SK-N-SH (cell line): Measurements from ENCODE around the gene LRTM2. TPM values are rescaled to one million over a fixed set of nuclear protein-coding genes. Genes with fewer than 3 reads are reported as not detected.

ENCODE experiments used
- CTCF ChIA-PET: fragments of 300-600, 350-600 bp; formaldehyde crosslinking; extraction: SDS; loops from one replicate; lab custom pipeline; 2021; lab: Yijun Ruan, JAX
- POLR2A ChIA-PET: fragments of 350-600 bp; sonication (Branson Sonifier 250); formaldehyde crosslinking; extraction: SDS; loops from one replicate; lab custom pipeline; 2020; ENCODE audit warnings: antibody characterized with exemption, inconsistent platforms; lab: Yijun Ruan, JAX
- DNase-seq: peaks from one replicate; pipeline ENCODE4 v3.0.0; 2012
- H2AFZ ChIP-seq: fragments of 200-600 bp; sonication (generic); 2 replicates; pipeline ENCODE4 v1.8.1; 2016; ENCODE audit warnings: antibody characterized with exemption, mild to moderate bottlenecking, low read depth
- H3F3A ChIP-seq: fragments of 200-600 bp; sonication (generic); replicated peaks from 2 replicates; pipeline ENCODE3; 2016; ENCODE audit warnings: antibody characterized with exemption, mild to moderate bottlenecking; ENCODE audit not compliant: insufficient read depth
- H3K27ac ChIP-seq, 2 experiments: fragments of 200-500 bp in 1 of 2; fragments of 200-600 bp in 1 of 2; sonication (Bioruptor generic) in 1 of 2; sonication (generic), shearing (Covaris generic) in 1 of 2; 2 replicates each; pipeline versions ENCODE4 v1.5.1 to v1.6.1; 2014 to 2016; ENCODE audit warnings: low read depth in 2 of 2, inconsistent platforms in 1 of 2, low read length in 1 of 2, mild to moderate bottlenecking in 1 of 2, mixed read lengths in 1 of 2
- H3K27me3 ChIP-seq: fragments of 200-600 bp; sonication (generic), shearing (Covaris generic); 2 replicates; pipeline ENCODE4 v1.6.1; 2016; ENCODE audit warnings: mixed run types; ENCODE audit not compliant: insufficient read depth
- H3K36me3 ChIP-seq, 2 experiments: fragments of 200-500 bp in 1 of 2; fragments of 200-600 bp in 1 of 2; sonication (Bioruptor generic) in 1 of 2; sonication (generic) in 1 of 2; replicated peaks in 1 of 2; 2 replicates each; pipeline versions ENCODE3 to v1.5.1; 2014 to 2016; ENCODE audit warnings: low read length in 1 of 2, mild to moderate bottlenecking in 1 of 2; ENCODE audit not compliant: insufficient read depth in 2 of 2, control insufficient read depth in 1 of 2
- H3K4me1 ChIP-seq, 2 experiments: fragments of 200-500 bp in 1 of 2; fragments of 200-600 bp in 1 of 2; sonication (Bioruptor generic) in 1 of 2; sonication (generic), shearing (Covaris generic) in 1 of 2; 2 replicates each; pipeline versions ENCODE4 v1.5.1 to v1.6.1; 2014 to 2016; ENCODE audit warnings: low read depth in 1 of 2, low read length in 1 of 2, mixed run types in 1 of 2; ENCODE audit not compliant: insufficient read depth in 2 of 2, control insufficient read depth in 1 of 2
- H3K4me2 ChIP-seq: fragments of 200-600 bp; sonication (generic), shearing (Covaris generic); 2 replicates; pipeline ENCODE4 v1.6.1; 2017; ENCODE audit warnings: mixed run types
- H3K4me3 ChIP-seq, 2 experiments: fragments of 200-500 bp in 1 of 2; fragments of 200-600 bp in 1 of 2; sonication (Bioruptor generic) in 1 of 2; sonication (generic), shearing (Covaris generic) in 1 of 2; 2 replicates each; pipeline versions ENCODE4 v1.5.1 to v1.8.1; 2014 to 2016; ENCODE audit warnings: low read depth in 2 of 2, inconsistent platforms in 1 of 2, low read length in 1 of 2, mild to moderate bottlenecking in 1 of 2, mixed read lengths in 1 of 2, moderate library complexity in 1 of 2
- H3K79me2 ChIP-seq: fragments of 200-600 bp; sonication (generic); 2 replicates; pipeline ENCODE4 v1.8.1; 2017; ENCODE audit warnings: mild to moderate bottlenecking; ENCODE audit not compliant: insufficient read depth
- H3K9ac ChIP-seq: fragments of 200-600 bp; sonication (generic); 2 replicates; pipeline ENCODE4 v1.6.1; 2017; ENCODE audit warnings: mixed run types
- H3K9me2 ChIP-seq: fragments of 200-600 bp; sonication (generic); 2 replicates; pipeline ENCODE4 v1.6.1; 2017; ENCODE audit warnings: mixed run types
- H3K9me3 ChIP-seq: fragments of 200-600 bp; sonication (generic); 2 replicates; pipeline ENCODE4 v1.6.1; 2017; ENCODE audit warnings: mixed run types, mild to moderate bottlenecking, moderate library complexity
- H4K20me1 ChIP-seq: fragments of 200-600 bp; sonication (generic); 2 replicates; pipeline ENCODE4 v1.6.1; 2017; ENCODE audit warnings: mild to moderate bottlenecking, mixed run types; ENCODE audit not compliant: insufficient read depth
- CHD2 ChIP-seq: fragments of 150-350 bp; IDR thresholded peaks from 2 replicates; pipeline ENCODE4 v1.6.1; 2018; ENCODE audit warnings: low read length; ENCODE audit not compliant: partially characterized antibody
- FOXJ3 ChIP-seq: sonication (generic); formaldehyde crosslinking; IDR thresholded peaks from 2 replicates; pipeline ENCODE4 v1.5.1; 2020; ENCODE audit warnings: mild to moderate bottlenecking, missing genetic modification reagents
- GABPA ChIP-seq: IDR thresholded peaks from 2 replicates; pipeline ENCODE4 v1.4.0; 2012; ENCODE audit warnings: low read depth, mild to moderate bottlenecking
- MEF2A ChIP-seq: IDR thresholded peaks from 2 replicates; pipeline ENCODE4 v1.4.0; 2012; ENCODE audit warnings: low read depth, borderline replicate concordance
- NFIC ChIP-seq: IDR thresholded peaks from 2 replicates; pipeline ENCODE4 v1.4.0; 2012; ENCODE audit warnings: borderline replicate concordance
- NRF1 ChIP-seq: IDR thresholded peaks from 2 replicates; pipeline ENCODE4 v1.6.1; 2012; ENCODE audit warnings: low read depth, mild to moderate bottlenecking, low read length
- POLR2AphosphoS5 ChIP-seq: IDR thresholded peaks from 2 replicates; pipeline ENCODE4 v1.6.1; 2012; ENCODE audit warnings: low read depth, low read length
- RAD21 ChIP-seq: IDR thresholded peaks from 2 replicates; pipeline ENCODE4 v1.6.1; 2012; ENCODE audit warnings: mild to moderate bottlenecking, low read length
- RCOR1 ChIP-seq: fragments of 150-350 bp; IDR thresholded peaks from 2 replicates; pipeline ENCODE4 v1.6.1; 2017; ENCODE audit warnings: antibody characterized with exemption, low read length
- RFX5 ChIP-seq: IDR thresholded peaks from 2 replicates; pipeline ENCODE4 v1.6.1; 2012; ENCODE audit warnings: mild to moderate bottlenecking, improper control_type of control experiment, low read length
- RXRA ChIP-seq: IDR thresholded peaks from 2 replicates; pipeline ENCODE4 v1.4.0; 2012; ENCODE audit warnings: low read depth, mild to moderate bottlenecking, borderline replicate concordance
- SIN3A ChIP-seq: IDR thresholded peaks from 2 replicates; pipeline ENCODE4 v1.6.1; 2012; ENCODE audit warnings: low read depth, mild to moderate bottlenecking, low read length, moderate library complexity, borderline replicate concordance
- SMC3 ChIP-seq: IDR thresholded peaks from 2 replicates; pipeline ENCODE4 v1.6.1; 2012; ENCODE audit warnings: low read depth, low read length, improper control_type of control experiment
- TAF1 ChIP-seq: IDR thresholded peaks from 2 replicates; pipeline ENCODE4 v1.6.1; 2012; ENCODE audit warnings: low read depth, mild to moderate bottlenecking, low read length, moderate library complexity, borderline replicate concordance
- TEAD4 ChIP-seq: IDR thresholded peaks from 2 replicates; pipeline ENCODE4 v1.4.0; 2012; ENCODE audit warnings: mild to moderate bottlenecking, borderline replicate concordance; ENCODE audit not compliant: insufficient read depth
- WGBS: methylation state at CpG from one replicate; pipeline ENCODE4 v1.1.6; 2017; ENCODE audit warnings: low lambda C conversion rate; 5-methylcytosine and 5-hydroxymethylcytosine counted together
- polyA plus RNA-seq, 3 experiments: library from polyadenylated mRNA; depleted of rRNA; stranded (reverse); fragments of >200 nt; gene quantifications; 2 replicates each; pipeline ENCODE4 v1.2.3, GENCODE V29; 2012
- TF ChIP-seq, protein P1 (sequence below): IDR thresholded peaks from 2 replicates; pipeline ENCODE4 v1.4.0; 2012; ENCODE audit warnings: low read depth, borderline replicate concordance
- TF ChIP-seq, protein P2 (sequence below): fragments of 150-350 bp; IDR thresholded peaks from 2 replicates; pipeline ENCODE4 v1.6.1; 2017; ENCODE audit warnings: antibody characterized with exemption, low read length, low read depth, borderline replicate concordance
- TF ChIP-seq, protein P3 (sequence below): fragments of 150-350 bp; IDR thresholded peaks from 2 replicates; pipeline ENCODE4 v1.6.1; 2016; ENCODE audit warnings: mild to moderate bottlenecking, low read depth, low read length

Gene LRTM2
- polyA plus RNA-seq, 1 of the 3 experiments (the other 2 are of a cell fraction): not detected

DNA sequence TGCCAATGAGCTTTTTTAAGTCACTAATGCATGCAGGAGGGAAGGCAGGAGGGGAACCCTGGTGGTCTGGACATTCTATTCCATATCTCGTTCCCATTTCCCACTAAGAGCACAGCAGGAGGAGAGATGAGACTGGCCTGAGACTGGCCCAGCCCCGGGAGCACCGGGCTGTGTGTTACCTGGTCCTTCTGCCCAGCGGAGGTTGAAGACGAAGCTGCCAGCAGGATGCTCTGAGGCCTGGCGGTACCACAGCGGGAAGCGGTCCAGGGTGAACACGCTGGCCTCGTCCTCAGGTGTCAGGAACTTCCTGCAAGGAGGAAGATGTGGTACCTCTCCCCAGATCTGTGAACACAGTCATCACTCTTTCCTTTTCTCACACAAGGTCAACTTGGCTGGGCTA, 23.9 kb downstream of the LRTM2 start:
- no peak for DNase-seq
- POLR2A ChIA-PET: no interaction called here
- H3K4me1 ChIP-seq: peaks cover 5 to 41% of the 10 kb centered on the region in 2 experiments; a peak in 2 of 4 replicates
- no peaks in the 10 kb centered on the region for H3K79me2 ChIP-seq
- CTCF ChIA-PET: interaction anchor here (1.4 to 2.3 kb wide), 2 partner anchors 53 to 96 kb away, joined by 3 to 5 read pairs; no protein-coding TSS in a partner anchor
- H3K9me3 ChIP-seq: no peaks in the 10 kb centered on the region
- no peak overlapping the region for H3K27ac ChIP-seq
- H3K4me2 ChIP-seq: no peak overlapping the region
- no peak overlapping the region for H3K4me3 ChIP-seq
- no peaks in the 10 kb centered on the region for H3F3A ChIP-seq
- no peak overlapping the region for H3K9ac ChIP-seq
- H3K27me3 ChIP-seq: peaks cover 20% of the 10 kb centered on the region
- no peaks in the 10 kb centered on the region for H4K20me1 ChIP-seq
- 14% methylated on average over 1 of the region's 10 CpGs for WGBS
- no peak overlapping the region for H2AFZ ChIP-seq
- no peaks in the 10 kb centered on the region for H3K36me3 ChIP-seq
- H3K9me2 ChIP-seq: no peaks in the 10 kb centered on the region
- no peak for TF ChIP-seq FOXJ3 (CRISPR knock-in tag)
- TF ChIP-seq TAF1: no peak
- TF ChIP-seq MEF2A: no peak
- no peak for TF ChIP-seq SIN3A
- no peak for TF ChIP-seq NRF1
- no peak for TF ChIP-seq NFIC
- TF ChIP-seq TEAD4: no peak
- no peak for TF ChIP-seq CHD2
- TF ChIP-seq, protein P1, sequence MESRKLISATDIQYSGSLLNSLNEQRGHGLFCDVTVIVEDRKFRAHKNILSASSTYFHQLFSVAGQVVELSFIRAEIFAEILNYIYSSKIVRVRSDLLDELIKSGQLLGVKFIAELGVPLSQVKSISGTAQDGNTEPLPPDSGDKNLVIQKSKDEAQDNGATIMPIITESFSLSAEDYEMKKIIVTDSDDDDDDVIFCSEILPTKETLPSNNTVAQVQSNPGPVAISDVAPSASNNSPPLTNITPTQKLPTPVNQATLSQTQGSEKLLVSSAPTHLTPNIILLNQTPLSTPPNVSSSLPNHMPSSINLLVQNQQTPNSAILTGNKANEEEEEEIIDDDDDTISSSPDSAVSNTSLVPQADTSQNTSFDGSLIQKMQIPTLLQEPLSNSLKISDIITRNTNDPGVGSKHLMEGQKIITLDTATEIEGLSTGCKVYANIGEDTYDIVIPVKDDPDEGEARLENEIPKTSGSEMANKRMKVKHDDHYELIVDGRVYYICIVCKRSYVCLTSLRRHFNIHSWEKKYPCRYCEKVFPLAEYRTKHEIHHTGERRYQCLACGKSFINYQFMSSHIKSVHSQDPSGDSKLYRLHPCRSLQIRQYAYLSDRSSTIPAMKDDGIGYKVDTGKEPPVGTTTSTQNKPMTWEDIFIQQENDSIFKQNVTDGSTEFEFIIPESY: no peak
- TF ChIP-seq GABPA: no peak
- no peak for TF ChIP-seq RCOR1
- no peak for TF ChIP-seq RAD21
- TF ChIP-seq SMC3: no peak
- TF ChIP-seq, protein P2, sequence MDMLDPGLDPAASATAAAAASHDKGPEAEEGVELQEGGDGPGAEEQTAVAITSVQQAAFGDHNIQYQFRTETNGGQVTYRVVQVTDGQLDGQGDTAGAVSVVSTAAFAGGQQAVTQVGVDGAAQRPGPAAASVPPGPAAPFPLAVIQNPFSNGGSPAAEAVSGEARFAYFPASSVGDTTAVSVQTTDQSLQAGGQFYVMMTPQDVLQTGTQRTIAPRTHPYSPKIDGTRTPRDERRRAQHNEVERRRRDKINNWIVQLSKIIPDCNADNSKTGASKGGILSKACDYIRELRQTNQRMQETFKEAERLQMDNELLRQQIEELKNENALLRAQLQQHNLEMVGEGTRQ: no peak
- no peak for TF ChIP-seq RFX5
- no peak for TF ChIP-seq POLR2AphosphoS5
- TF ChIP-seq, protein P3, sequence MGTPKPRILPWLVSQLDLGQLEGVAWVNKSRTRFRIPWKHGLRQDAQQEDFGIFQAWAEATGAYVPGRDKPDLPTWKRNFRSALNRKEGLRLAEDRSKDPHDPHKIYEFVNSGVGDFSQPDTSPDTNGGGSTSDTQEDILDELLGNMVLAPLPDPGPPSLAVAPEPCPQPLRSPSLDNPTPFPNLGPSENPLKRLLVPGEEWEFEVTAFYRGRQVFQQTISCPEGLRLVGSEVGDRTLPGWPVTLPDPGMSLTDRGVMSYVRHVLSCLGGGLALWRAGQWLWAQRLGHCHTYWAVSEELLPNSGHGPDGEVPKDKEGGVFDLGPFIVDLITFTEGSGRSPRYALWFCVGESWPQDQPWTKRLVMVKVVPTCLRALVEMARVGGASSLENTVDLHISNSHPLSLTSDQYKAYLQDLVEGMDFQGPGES: no peak
- no peak for TF ChIP-seq RXRA
